Vagina (tissue), 2 donors: ENCODE data around the gene CRYBA1.

Source experiments
- POLR2A ChIP-seq, 2 donors: fragments of 450-650 bp; IDR thresholded peaks; one replicate each; pipeline ENCODE4 v1.6.1; 2017; ENCODE audit warnings: antibody characterized with exemption in 2 of 2, mild to moderate bottlenecking in 2 of 2, moderate library complexity in 2 of 2
- TF ChIP-seq, protein P1 (sequence below), 3 experiments: fragments of 450-650 bp in 2 of 3; fragments of 200-600 bp in 1 of 3; sonication (generic) in 1 of 3; IDR thresholded peaks; one replicate each; pipeline ENCODE4 v1.5.1; 2017 to 2019; ENCODE audit warnings: antibody characterized with exemption in 3 of 3, mild to moderate bottlenecking in 2 of 3, moderate library complexity in 2 of 3

DNA sequence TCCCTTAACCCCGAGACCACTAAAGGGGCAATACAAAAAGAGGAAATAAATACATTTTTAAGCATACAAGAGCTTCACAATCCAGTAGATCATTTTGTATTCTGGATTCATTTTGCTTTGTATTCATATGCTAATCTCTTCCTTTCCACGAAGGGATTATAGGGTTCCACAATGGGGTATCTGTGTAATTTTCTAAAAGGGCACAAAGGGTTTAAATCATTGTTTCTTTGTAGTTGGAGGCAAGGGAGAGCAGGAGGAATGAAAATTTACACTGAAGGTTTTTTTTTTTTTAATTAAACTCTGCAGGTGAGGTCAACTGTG is 47.9 kb downstream of the CRYBA1 start:
- TF ChIP-seq, protein P1, sequence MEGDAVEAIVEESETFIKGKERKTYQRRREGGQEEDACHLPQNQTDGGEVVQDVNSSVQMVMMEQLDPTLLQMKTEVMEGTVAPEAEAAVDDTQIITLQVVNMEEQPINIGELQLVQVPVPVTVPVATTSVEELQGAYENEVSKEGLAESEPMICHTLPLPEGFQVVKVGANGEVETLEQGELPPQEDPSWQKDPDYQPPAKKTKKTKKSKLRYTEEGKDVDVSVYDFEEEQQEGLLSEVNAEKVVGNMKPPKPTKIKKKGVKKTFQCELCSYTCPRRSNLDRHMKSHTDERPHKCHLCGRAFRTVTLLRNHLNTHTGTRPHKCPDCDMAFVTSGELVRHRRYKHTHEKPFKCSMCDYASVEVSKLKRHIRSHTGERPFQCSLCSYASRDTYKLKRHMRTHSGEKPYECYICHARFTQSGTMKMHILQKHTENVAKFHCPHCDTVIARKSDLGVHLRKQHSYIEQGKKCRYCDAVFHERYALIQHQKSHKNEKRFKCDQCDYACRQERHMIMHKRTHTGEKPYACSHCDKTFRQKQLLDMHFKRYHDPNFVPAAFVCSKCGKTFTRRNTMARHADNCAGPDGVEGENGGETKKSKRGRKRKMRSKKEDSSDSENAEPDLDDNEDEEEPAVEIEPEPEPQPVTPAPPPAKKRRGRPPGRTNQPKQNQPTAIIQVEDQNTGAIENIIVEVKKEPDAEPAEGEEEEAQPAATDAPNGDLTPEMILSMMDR (IDR thresholded peaks at IDR 0.05), result no peak
- no peak for TF ChIP-seq POLR2A (IDR thresholded peaks at IDR 0.05)
